NCI-H2029 (cell line): ENCODE data around the gene CUX1.
"Not testable (repeated sequence)": the region's sequence is repeated elsewhere in the genome, so short reads cannot be mapped to it uniquely, and the experiment has no call there.

Experiments used
- DNase-seq: peaks from one replicate; lab custom pipeline; 2025; lab: John Stamatoyannopoulos, UW

CUX1 gene

DNA sequence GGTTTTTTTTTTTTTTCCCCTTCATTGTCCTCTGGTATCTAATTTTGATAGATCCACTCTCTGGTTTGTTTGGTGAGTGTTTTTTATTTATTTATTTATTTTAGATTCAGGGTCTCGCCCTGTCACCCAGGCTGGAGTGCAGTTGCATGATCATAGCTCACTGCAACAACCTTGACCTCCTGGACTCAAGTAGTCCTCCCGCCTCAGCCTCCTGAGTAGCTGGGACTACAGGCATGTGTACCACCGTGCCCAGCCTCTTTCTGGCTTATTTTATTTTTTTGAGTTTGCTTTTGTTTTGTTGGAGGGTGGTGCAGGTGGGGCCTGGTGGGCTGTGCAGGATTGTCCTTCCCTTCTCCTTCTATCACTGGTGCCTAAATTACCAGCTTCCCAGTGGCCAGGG, 282.0 kb downstream of the CUX1 start:
- DNase-seq: no peak

DNA sequence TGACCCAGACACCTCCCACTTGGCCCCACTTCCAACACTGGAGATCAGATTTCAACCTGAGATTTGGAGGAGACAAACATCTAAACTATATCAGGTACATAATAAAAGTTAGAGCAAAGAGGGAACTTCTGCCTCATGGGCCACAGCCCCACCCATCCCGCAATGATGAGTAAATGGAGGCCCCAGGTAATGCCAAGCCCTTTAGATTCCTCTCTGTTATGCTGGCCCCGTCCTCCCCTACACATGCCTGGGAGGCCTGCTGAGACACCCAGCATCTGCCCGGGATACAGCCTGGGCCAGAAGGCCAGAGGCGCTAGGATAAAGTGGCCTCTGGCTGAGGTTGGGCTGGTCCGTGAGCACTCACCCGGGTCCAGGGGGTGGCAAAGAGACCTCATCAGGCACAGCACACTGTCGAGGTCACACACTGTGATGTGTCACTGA, 283.7 kb downstream of the CUX1 start:
- DNase-seq: no peak

DNA sequence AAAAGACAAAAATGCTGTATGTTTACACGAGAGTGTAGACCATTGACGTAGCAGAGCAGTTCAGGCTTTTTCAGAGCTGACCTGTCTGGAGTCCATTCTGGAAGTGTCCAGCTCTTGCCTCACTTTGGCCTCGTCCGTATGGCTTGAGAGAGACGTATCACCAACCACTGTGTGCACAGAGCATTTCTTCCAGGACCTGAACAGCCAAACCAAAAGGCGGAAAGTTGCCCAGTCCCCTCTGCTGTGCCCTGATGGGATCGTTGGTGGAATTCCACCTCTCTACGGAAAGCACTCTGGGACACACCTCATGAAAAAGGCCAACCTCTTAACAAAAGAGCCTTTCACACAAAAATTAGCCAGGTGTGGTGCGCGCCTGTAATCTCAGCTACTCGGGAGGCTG, 284.5 kb downstream of the CUX1 start:
- DNase-seq: no peak

DNA sequence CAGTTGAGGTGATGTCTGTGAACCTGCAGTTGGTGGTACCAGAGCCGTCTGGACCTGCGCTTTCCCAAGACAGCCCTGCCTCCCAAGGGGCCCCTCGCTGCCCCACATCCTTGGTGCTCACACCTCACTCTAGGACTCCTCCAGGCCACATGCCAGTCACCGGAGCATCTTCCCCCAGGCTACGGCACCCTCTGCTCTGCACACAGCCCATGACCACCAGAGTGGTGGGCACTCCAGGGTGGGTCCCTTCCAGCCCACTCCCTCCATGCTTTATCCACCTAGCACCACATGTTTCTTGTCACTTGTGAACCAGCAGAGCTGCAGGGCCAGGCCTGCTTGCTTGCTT, 285.6 kb downstream of the CUX1 start:
- DNase-seq: no peak

DNA sequence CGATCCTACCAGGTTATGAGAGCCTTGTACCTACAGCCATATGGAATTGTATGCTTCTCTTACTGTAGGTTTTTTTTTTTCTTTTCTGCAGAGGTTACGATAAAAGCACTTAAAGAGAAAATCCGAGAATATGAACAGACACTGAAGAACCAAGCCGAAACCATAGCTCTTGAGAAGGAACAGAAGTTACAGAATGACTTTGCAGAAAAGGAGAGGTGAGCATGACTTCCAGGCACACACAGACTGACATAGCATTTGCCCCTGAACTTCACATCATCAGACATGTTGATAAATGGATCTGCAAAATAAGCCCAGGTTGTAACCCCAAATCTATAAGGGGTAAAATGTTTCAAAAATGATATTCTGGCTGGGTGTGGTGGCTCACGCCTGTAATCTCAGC, 286.8 kb downstream of the CUX1 start:
- DNase-seq: no peak

- DNase-seq: no peak
These were observed 289.2 kb downstream of the CUX1 start for GRCh38 chr7:102106625-102107024.

DNA sequence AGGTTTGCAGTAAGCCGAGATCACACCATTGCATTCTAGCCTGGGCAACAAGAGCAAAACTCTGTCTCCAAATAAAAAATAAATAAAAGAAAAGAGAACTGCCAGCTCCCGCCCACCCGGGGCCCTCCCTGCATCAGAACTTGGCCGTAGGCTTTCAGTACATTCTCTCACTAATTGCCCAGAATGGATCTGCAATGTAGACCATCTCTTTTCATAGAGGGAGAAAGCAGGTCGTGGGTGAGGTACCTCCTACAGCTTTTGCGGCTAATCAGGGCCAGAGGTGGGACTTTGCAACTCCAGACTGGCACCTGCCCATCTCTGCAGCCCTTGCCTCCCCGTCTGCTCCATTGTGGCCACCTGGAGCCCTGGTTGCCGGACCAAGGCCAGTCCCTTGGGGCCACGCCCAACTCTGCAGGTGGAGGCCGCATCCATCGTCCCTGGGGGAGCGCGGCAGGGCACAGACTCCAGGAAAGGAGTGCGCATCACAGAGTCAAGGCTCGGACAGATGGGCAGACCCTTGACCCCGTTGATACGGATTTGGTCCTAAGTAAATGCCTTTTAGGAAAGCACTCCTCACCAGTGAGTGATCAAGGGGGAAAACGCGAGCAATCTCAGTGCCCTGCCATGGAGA, 290.2 kb downstream of the CUX1 start:
- DNase-seq: no peak

DNA sequence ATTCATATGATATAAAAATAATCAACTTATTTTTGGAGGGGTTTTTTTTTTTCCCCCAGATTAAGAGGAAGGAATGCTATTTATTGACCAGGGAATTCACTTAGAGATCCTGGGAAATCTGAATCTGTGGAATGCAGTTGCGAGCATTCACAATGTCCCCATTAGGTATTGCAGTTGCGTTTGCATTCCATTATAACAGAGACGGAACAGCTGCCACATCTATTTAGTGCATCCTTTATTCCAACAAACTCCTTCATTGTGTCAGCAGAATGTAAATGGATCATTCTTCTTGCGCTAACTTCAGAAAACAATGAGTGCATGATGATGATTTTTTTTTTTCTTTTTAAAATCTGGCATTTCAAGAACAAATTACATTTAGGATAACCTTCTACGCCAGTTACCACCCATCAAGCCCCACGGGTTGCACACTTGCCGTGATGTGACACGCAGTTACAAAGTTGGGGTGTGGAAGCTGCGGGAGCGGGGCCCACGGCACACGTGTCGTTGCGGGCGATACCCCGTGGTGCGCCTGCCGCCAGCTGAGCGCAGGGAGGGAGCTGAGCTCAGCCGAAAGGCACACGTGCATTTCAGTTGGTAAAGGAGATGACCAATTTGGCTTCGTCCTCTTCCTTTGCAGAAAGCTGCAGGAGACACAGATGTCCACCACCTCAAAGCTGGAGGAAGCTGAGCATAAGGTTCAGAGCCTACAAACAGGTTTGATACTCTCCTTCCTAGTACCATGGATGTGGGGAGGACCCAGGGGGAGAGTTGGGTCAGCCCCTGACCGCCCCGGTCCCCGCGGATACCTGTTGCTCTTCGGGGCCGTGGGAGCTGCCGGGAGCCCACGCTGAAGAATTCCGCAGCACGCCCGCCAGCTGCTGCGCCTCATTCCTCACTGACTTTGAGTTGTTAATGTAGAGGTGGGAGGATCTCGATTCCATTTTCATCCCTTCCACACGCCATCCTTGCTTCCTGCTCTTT, 293.9 kb downstream of the CUX1 start:
- DNase-seq: no peak

GRCh38 chr7:102115181-102115580, 297.8 kb downstream of the CUX1 start:
- DNase-seq: no peak

- no peak for DNase-seq
These were observed 298.5 kb downstream of the CUX1 start for GRCh38 chr7:102115931-102116330.

GRCh38 chr7:102117743-102118142, 300.3 kb downstream of the CUX1 start:
- no peak for DNase-seq

DNA sequence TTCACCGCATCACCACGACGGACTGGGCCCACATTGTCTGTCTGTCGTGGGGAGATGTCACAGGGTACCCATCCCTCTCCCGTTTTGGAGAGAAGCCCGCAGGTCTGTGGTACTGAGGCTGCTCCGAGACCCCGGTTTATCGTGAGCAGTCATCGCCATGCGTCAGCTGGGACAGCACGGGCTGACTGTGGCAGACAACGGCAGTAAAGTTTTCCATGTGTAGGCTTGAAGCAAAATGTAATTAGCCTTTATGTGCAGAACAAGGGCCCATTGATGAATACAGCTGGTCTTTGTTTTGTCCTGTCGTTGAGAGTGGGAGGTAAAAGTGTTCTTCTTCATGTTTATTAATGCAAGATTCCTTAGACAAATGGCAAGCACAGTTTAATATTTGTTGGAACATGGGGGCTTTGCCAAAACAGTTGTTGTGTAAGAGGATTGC, 301.8 kb downstream of the CUX1 start:
- DNase-seq: no peak

GRCh38 chr7:102119925-102120324, 302.5 kb downstream of the CUX1 start:
- DNase-seq: no peak

DNA sequence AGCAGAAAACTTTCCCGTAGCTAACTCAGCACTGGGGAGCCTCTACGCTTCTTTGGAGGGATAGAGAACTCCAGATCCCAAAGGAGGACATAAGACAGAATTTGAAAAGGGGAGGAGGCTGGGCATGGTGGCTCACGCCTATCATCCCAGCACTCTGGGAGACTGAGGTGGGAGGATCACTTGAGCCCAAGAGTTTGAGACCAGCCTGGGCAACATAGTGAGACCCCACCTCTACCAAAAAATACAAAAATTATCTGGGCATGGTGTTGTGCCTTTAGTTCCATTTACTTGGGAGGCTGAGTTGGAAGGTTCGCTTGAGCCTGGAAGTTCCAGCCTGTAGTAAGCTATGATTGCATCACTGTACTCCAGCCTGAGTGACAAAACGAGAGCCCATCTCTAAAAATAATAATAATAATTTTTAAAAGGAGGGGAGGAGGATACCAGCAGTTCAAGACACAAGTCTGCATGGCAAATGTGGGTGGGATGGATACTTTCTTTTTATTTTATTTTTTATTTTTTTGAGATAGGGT, 303.3 kb downstream of the CUX1 start:
- no peak for DNase-seq

GRCh38 chr7:102122026-102122425, 304.6 kb downstream of the CUX1 start:
- peak; percentile 49 for DNase-seq

- DNase-seq: peak; percentile 86
These were observed 307.7 kb downstream of the CUX1 start for GRCh38 chr7:102125127-102125596.

- no peak for DNase-seq
These were observed 310.9 kb downstream of the CUX1 start for GRCh38 chr7:102128303-102128702.

DNA sequence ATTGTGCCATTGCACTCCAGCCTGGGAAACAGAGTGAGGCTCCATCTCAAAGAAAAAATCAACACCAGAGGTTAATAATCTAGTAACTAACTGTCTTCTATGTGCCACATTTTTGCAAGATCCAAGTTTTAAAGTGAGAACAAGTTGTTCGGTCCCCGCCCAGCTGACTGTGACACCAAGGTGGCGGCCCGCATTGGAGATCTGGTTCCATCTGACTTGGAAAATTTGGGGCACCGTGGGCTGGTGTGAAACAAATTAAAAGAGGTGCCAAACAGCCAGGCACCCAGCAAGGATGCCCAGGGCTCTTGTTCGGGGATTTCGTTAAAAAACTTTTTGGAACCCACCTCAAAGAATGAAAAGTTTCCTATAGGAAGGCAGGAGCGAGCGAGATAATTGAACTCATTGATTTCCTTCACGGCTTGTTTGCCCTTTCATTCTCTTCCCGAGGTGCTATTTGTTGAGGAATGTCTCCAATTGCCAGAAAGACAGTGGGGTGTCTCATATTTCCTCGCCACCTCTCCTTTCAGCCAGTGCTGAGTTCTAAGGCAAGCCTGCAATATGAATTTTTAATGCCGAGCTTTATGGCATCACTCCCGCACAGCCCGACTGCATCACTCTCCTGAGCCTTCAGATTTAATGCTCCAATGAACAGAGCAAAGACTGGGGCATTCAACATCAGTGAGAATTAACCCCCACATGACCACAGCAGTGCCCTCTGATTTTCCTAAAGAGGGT, 312.4 kb downstream of the CUX1 start:
- no peak for DNase-seq

GRCh38 chr7:102132209-102132752, 314.9 kb downstream of the CUX1 start:
- DNase-seq: no peak

DNA sequence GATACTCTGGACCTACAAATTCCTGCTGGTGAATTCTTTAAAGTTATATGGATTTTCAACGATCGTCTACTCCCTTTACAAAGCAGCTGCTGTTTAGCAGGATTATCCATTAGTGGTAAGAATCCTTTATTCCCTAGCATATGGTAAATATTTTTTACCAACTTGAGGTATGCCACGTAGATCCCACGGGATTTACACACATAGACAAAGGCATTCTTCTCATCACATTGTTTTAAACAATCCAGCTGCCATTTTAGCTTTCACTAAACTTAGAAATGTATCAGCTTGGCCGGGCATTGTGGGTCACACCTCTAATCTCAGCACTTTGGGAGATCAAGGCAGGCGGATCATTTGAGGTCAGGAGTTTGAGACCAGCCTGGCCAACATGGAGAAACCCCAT, 321.2 kb downstream of the CUX1 start:
- DNase-seq: no peak

DNA sequence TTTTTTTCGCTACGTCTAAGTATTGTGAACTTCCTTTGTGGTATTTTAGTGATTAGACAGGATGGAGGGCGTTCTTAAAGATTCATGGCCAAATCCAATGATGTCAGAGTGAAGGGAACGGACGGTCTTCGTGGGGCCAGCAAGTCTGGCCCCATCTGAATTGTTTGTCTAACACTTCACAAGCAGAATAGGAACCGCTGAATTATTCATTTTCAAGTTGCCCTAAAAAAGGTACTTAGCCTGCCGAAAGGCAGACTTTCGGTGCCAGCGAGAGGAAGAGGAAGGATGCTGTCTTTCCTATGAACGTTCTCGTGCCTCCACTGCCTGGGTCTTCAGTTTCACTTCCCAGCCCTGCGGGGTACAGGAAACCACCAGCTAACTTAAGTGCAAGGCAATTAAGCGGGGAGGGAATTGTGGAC, 323.5 kb downstream of the CUX1 start:
- DNase-seq: peak; percentile 69

- DNase-seq: not testable (repeated sequence)
These were observed 325.0 kb downstream of the CUX1 start for GRCh38 chr7:102142433-102142832.
